ENCODE measurements around the gene PRDM16. TPM values are rescaled to one million over a fixed set of nuclear protein-coding genes. Genes with fewer than 3 reads are reported as not detected.

The PRDM16 gene
- polyA plus RNA-seq, 1 of the 3 experiments (the other 2 are of a cell fraction), result not detected

GRCh38 chr1:3070309-3070643, 1.3 kb downstream of the PRDM16 start:
- no peak for TF ChIP-seq MXI1 (IDR thresholded peaks at IDR 0.05; ENCODE audit: low read depth, low read length)
- TF ChIP-seq NRF1 (IDR thresholded peaks at IDR 0.05; ENCODE audit: low read depth, low read length), result no peak
- TF ChIP-seq RCOR1 (IDR thresholded peaks at IDR 0.05; ENCODE audit: low read length), result no peak
- TF ChIP-seq MEF2A (IDR thresholded peaks at IDR 0.05; ENCODE audit: borderline replicate concordance, low read depth), result no peak
- TF ChIP-seq GABPA (IDR thresholded peaks at IDR 0.05; ENCODE audit: low read depth), result no peak
- no peak for TF ChIP-seq RXRA (IDR thresholded peaks at IDR 0.05; ENCODE audit: borderline replicate concordance, low read depth)
- no peak for TF ChIP-seq EP300 (IDR thresholded peaks at IDR 0.05; ENCODE audit: borderline replicate concordance in 1 of 2, low read depth in 1 of 2, low read length in 1 of 2)
- TF ChIP-seq JUND (IDR thresholded peaks at IDR 0.05), result no peak
- TF ChIP-seq FOXJ3 (CRISPR knock-in tag; IDR thresholded peaks at IDR 0.05), result no peak
- TF ChIP-seq TAF1 (IDR thresholded peaks at IDR 0.05; ENCODE audit: borderline replicate concordance, low read depth, low read length), result no peak
- TF ChIP-seq RFX5 (IDR thresholded peaks at IDR 0.05; ENCODE audit: low read length), result no peak
- no peak for TF ChIP-seq IRF3 (IDR thresholded peaks at IDR 0.05; ENCODE audit: low read depth, low read length)
- no peak for TF ChIP-seq RAD21 (IDR thresholded peaks at IDR 0.05; ENCODE audit: low read length)
- no peak for TF ChIP-seq USF2 (IDR thresholded peaks at IDR 0.05; ENCODE audit: borderline replicate concordance, low read depth, low read length)
- no peak for TF ChIP-seq PBX3 (IDR thresholded peaks at IDR 0.05)
- no peak for TF ChIP-seq REST (IDR thresholded peaks at IDR 0.05; ENCODE audit: low read depth, low read length)
- Histone ChIP-seq H3K9me2 (no peaks in the 10 kb centered on the region), H3K4me1 (ENCODE audit: control insufficient read depth in 1 of 2, insufficient read depth in 2 of 2, low read depth in 1 of 2, low read length in 1 of 2) (no peaks in the 10 kb centered on the region), H3K36me3 (replicated peaks in 1 of 2; ENCODE audit: control insufficient read depth in 1 of 2, insufficient read depth in 2 of 2, low read length in 1 of 2) (no peaks in the 10 kb centered on the region), H3K27ac (ENCODE audit: low read depth in 2 of 2, low read length in 1 of 2) (no peak overlapping the region), H4K20me1 (ENCODE audit: insufficient read depth) (no peaks in the 10 kb centered on the region), H2AFZ (ENCODE audit: low read depth) (no peak overlapping the region), H3K27me3 (ENCODE audit: insufficient read depth) (peaks cover 70% of the 10 kb centered on the region), H3K4me2 (no peak overlapping the region), H3K4me3 (ENCODE audit: low read depth in 2 of 2, low read length in 1 of 2) (peak overlapping the region in 1 of 2 experiments; percentile 40; a peak in 1 of 4 replicates), H3F3A (replicated peaks; ENCODE audit: insufficient read depth) (no peaks in the 10 kb centered on the region), H3K9ac (no peak overlapping the region), H3K79me2 (ENCODE audit: insufficient read depth) (no peaks in the 10 kb centered on the region), H3K9me3 (no peaks in the 10 kb centered on the region)
- POLR2A ChIA-PET, result no interaction called here
- no peak for DNase-seq
- no CpG with 5 or more reads among the region's 57 CpGs for WGBS (ENCODE audit: low lambda C conversion rate)
- CTCF ChIA-PET, result interaction anchor here (1.0 kb wide), 1 partner anchor 11 kb away, joined by 3 read pairs; no protein-coding TSS in a partner anchor

All from SK-N-SH (cell line).